A549 (cell line): ENCODE measurements around the gene CUX1. TPM values are rescaled to one million over a fixed set of nuclear protein-coding genes. Genes with fewer than 3 reads are reported as not detected.

Experiments used
- ATAC-seq, 2 experiments: fragments of 200-7000 bp in 1 of 2; fragments of >200 bp in 1 of 2; cut with Nextera tagmentation in 1 of 2; cut with Tn5 transposase in 1 of 2; 3 replicates each; pipeline versions ENCODE4 v1.8.0 to v1.9.1; 2018 to 2020; ENCODE audit warnings: mild to moderate bottlenecking in 1 of 2, moderate library complexity in 1 of 2
- CTCF ChIA-PET: fragments of 300-600 bp; sonication (Branson Sonifier 250); formaldehyde crosslinking; extraction: SDS; loops from one replicate; lab custom pipeline; 2021; ENCODE audit warnings: antibody characterized with exemption, inconsistent platforms; lab: Yijun Ruan, JAX
- POLR2A ChIA-PET: fragments of 350-600 bp; formaldehyde crosslinking; extraction: SDS; loops from one replicate; lab custom pipeline; 2021; ENCODE audit warnings: antibody characterized with exemption, inconsistent platforms; lab: Yijun Ruan, JAX
- DNase-seq, 2 experiments: peaks; one replicate each; pipeline versions ENCODE4 v3.0.0 to v3.0.0-alpha.2; 2011 to 2016; ENCODE audit warnings: low read depth in 1 of 2, low spot score in 1 of 2
- FAIRE-seq: peaks from 2 replicates; lab custom pipeline; 2011; peaks lifted over from hg19 to GRCh38; lab: Jason Lieb, UNC
- H3K27ac ChIP-seq, 2 experiments: fragments of >200 bp; sonication (Bioruptor Twin); formaldehyde crosslinking; 3 replicates each; pipeline ENCODE4 v1.5.1; 2016 to 2017
- H3K4me1 ChIP-seq: fragments of >200 bp; sonication (Bioruptor Twin); formaldehyde crosslinking; 3 replicates; pipeline ENCODE4 v1.6.1; 2016
- H3K4me2 ChIP-seq: fragments of >200 bp; sonication (Bioruptor Twin); formaldehyde crosslinking; 3 replicates; pipeline ENCODE4 v1.6.1; 2016
- H3K4me3 ChIP-seq: fragments of >200 bp; sonication (Bioruptor Twin); formaldehyde crosslinking; 3 replicates; pipeline ENCODE4 v1.5.1; 2016
- H3K9me3 ChIP-seq: fragments of >200 bp; sonication (Bioruptor Twin); formaldehyde crosslinking; 3 replicates; pipeline ENCODE4 v1.6.1; 2016
- BHLHE40 ChIP-seq: IDR thresholded peaks from 2 replicates; pipeline ENCODE4 v1.6.1; 2012; ENCODE audit warnings: low read depth, low read length, inconsistent platforms
- CBX8 ChIP-seq: fragments of 200-600 bp; sonication (generic); IDR thresholded peaks from 2 replicates; pipeline ENCODE4 v1.6.1; 2016
- CHD4 ChIP-seq: fragments of 200-600 bp; sonication (generic); IDR thresholded peaks from 2 replicates; pipeline ENCODE4 v1.6.1; 2016; ENCODE audit warnings: antibody characterized with exemption, mild to moderate bottlenecking, borderline replicate concordance
- EHMT2 ChIP-seq: fragments of 200-600 bp; sonication (generic); IDR thresholded peaks from 2 replicates; pipeline ENCODE4 v1.6.1; 2016; ENCODE audit warnings: antibody characterized with exemption, low read depth, mild to moderate bottlenecking, moderate library complexity
- ELK1 ChIP-seq: fragments of 150-350 bp; IDR thresholded peaks from 2 replicates; pipeline ENCODE4 v1.6.1; 2014; ENCODE audit warnings: low read depth, mild to moderate bottlenecking, low read length
- EP300 ChIP-seq, 2 experiments: fragments of >200 bp; sonication (Bioruptor Twin); formaldehyde crosslinking; IDR thresholded peaks; 2 replicates in 1 of 2; 3 replicates in 1 of 2; pipeline ENCODE4 v1.6.1; 2016 to 2017
- FOSB ChIP-seq: fragments of 250-450 bp; sonication (Bioruptor Pico); IDR thresholded peaks from 2 replicates; pipeline ENCODE4 v1.5.0; 2020; ENCODE audit warnings: mild to moderate bottlenecking, moderate library complexity
- FOSL2 ChIP-seq, 2 experiments: fragments of 450-650 bp in 1 of 2; fragments of >200 bp in 1 of 2; sonication (Bioruptor Twin) in 1 of 2; formaldehyde crosslinking; IDR thresholded peaks; 2 replicates each; pipeline versions ENCODE4 v1.5.0 to v1.6.1; 2016 to 2020; ENCODE audit warnings: mild to moderate bottlenecking in 1 of 2, moderate library complexity in 1 of 2
- FOXS1 ChIP-seq: fragments of 250-450 bp; sonication (Bioruptor Pico); IDR thresholded peaks from 2 replicates; pipeline ENCODE4 v1.5.0; 2020; ENCODE audit warnings: mild to moderate bottlenecking, moderate library complexity
- HDAC2 ChIP-seq: fragments of 200-600 bp; sonication (generic); IDR thresholded peaks from 2 replicates; pipeline ENCODE4 v1.6.1; 2016
- HEYL ChIP-seq: fragments of 250-450 bp; sonication (Bioruptor Pico); IDR thresholded peaks from 2 replicates; pipeline ENCODE4 v1.8.0; 2021; ENCODE audit warnings: mild to moderate bottlenecking, moderate library complexity
- HOXA7 ChIP-seq: fragments of 250-450 bp; sonication (Bioruptor Pico); IDR thresholded peaks from 2 replicates; pipeline ENCODE4 v1.5.0; 2020; ENCODE audit warnings: mild to moderate bottlenecking, moderate library complexity
- HOXB5 ChIP-seq: fragments of 250-450 bp; sonication (Bioruptor Pico); IDR thresholded peaks from 2 replicates; pipeline ENCODE4 v1.5.0; 2020; ENCODE audit warnings: mild to moderate bottlenecking, moderate library complexity
- JUNB ChIP-seq: fragments of >200 bp; sonication (Bioruptor Twin); formaldehyde crosslinking; IDR thresholded peaks from 2 replicates; pipeline ENCODE4 v1.6.1; 2016
- KDM1A ChIP-seq: fragments of 200-600 bp; sonication (generic); IDR thresholded peaks from 2 replicates; pipeline ENCODE4 v1.6.1; 2016; ENCODE audit warnings: low read depth, mild to moderate bottlenecking
- NPAS2 ChIP-seq: fragments of 250-450 bp; sonication (Bioruptor Pico); IDR thresholded peaks from 2 replicates; pipeline ENCODE4 v1.8.0; 2022; ENCODE audit warnings: mild to moderate bottlenecking, moderate library complexity, borderline replicate concordance
- NR3C1 ChIP-seq: fragments of >200 bp; sonication (Bioruptor Twin); formaldehyde crosslinking; IDR thresholded peaks from 3 replicates; pipeline ENCODE4 v1.6.1; 2017
- PHF8 ChIP-seq: fragments of 200-600 bp; sonication (generic); IDR thresholded peaks from 2 replicates; pipeline ENCODE4 v1.6.1; 2016; ENCODE audit warnings: low read depth, mild to moderate bottlenecking, antibody characterized with exemption, moderate library complexity, borderline replicate concordance
- POLR2AphosphoS2 ChIP-seq: conservative IDR thresholded peaks from 2 replicates; pipeline ENCODE4 v1.6.1; 2012; ENCODE audit warnings: low read length, improper control_type of control experiment, inconsistent platforms
- RAD21 ChIP-seq, 2 experiments: fragments of >200 bp in 1 of 2; sonication (Bioruptor Twin) in 1 of 2; formaldehyde crosslinking in 1 of 2; IDR thresholded peaks in 1 of 2; conservative IDR thresholded peaks in 1 of 2; 2 replicates in 1 of 2; 3 replicates in 1 of 2; pipeline ENCODE4 v1.6.1; 2012 to 2018; ENCODE audit warnings: inconsistent platforms in 1 of 2
- RARB ChIP-seq: fragments of 250-450 bp; sonication (Bioruptor Pico); IDR thresholded peaks from 2 replicates; pipeline ENCODE4 v1.8.0; 2021; ENCODE audit warnings: mild to moderate bottlenecking, moderate library complexity
- REST ChIP-seq: fragments of 200-600 bp; sonication (generic); IDR thresholded peaks from 2 replicates; pipeline ENCODE4 v1.6.1; 2016; ENCODE audit warnings: antibody characterized with exemption, mild to moderate bottlenecking, moderate library complexity
- RNF2 ChIP-seq: fragments of 200-600 bp; sonication (generic); IDR thresholded peaks from 2 replicates; pipeline ENCODE4 v1.6.1; 2016; ENCODE audit warnings: low read depth, mild to moderate bottlenecking, antibody characterized with exemption, moderate library complexity, borderline replicate concordance
- SREBF2 ChIP-seq: fragments of 450-650 bp; IDR thresholded peaks from 2 replicates; pipeline ENCODE4 v1.6.1; 2014; ENCODE audit warnings: mild to moderate bottlenecking, moderate library complexity
- USF2 ChIP-seq: fragments of 450-650 bp; IDR thresholded peaks from 2 replicates; pipeline ENCODE4 v1.6.1; 2014; ENCODE audit warnings: antibody characterized with exemption
- ZC3H11A ChIP-seq: fragments of 450-650 bp; IDR thresholded peaks from 2 replicates; pipeline ENCODE4 v1.6.1; 2014; ENCODE audit warnings: antibody characterized with exemption, mild to moderate bottlenecking
- ZFP36 ChIP-seq: fragments of 450-650 bp; IDR thresholded peaks from 2 replicates; pipeline ENCODE4 v1.6.1; 2014; ENCODE audit warnings: borderline replicate concordance; ENCODE audit not compliant: partially characterized antibody
- WGBS: methylation state at CpG from one replicate; pipeline ENCODE4 v1.1.6; 2017; ENCODE audit errors: missing lambda C conversion rate; 5-methylcytosine and 5-hydroxymethylcytosine counted together
- polyA plus RNA-seq, 4 experiments: library from polyadenylated mRNA; depleted of rRNA in 3 of 4; stranded (reverse); fragments of >200 nt; fragmentation: RNase III in 1 of 4; extraction: RNeasy Plus Mini Kit Qiagen cat#74134 plus additional on column Dnase treatment in 1 of 4; gene quantifications; 2 replicates in 3 of 4; 3 replicates in 1 of 4; pipeline ENCODE4 v1.2.3, GENCODE V29; 2011 to 2017

CUX1 gene
- polyA plus RNA-seq, 2 of the 4 experiments (the other 2 are of a cell fraction), result 32.7 to 33.4 TPM

GRCh38 chr7:102061354-102061945 lies 244.0 kb downstream of the CUX1 start:
- FAIRE-seq, result no peak

GRCh38 chr7:102061981-102062390 lies 244.6 kb downstream of the CUX1 start:
- 0 out of 3 replicates have a peak, but pooled peaks cover 5% of the 10 kb centered on the region for H3K9me3 ChIP-seq
- peaks cover 38% of the 10 kb centered on the region for H3K4me1 ChIP-seq
- H3K4me2 ChIP-seq, result no peak overlapping the region
- ChIA-PET POLR2A (no interaction called here), CTCF (interaction anchor here (1.3 kb wide), 1 partner anchor 206 kb away, joined by 3 read pairs; no protein-coding TSS in a partner anchor)
- FAIRE-seq (no peak), ATAC-seq (no peak), DNase-seq (peak in 1 of 2 experiments; percentile 38)
- H3K27ac ChIP-seq, result peak overlapping the region; percentile 39 to 81; a peak in 4 of 6 replicates
- no peak for TF ChIP-seq EP300 (IDR thresholded peaks at IDR 0.05)
- TF ChIP-seq REST, result no peak
- TF ChIP-seq ZC3H11A, result no peak
- TF ChIP-seq FOSB (CRISPR knock-in tag), result no peak
- no peak for TF ChIP-seq HDAC2
- TF ChIP-seq NR3C1, result no peak
- no peak for TF ChIP-seq POLR2AphosphoS2
- no peak for TF ChIP-seq BHLHE40
- TF ChIP-seq EHMT2, result no peak
- TF ChIP-seq RAD21 (conservative IDR thresholded peaks at IDR 0.05 in 1 of 2, IDR thresholded peaks at IDR 0.05 in 1 of 2), result no peak
- no peak for TF ChIP-seq ZFP36
- TF ChIP-seq RNF2, result no peak
- no peak for TF ChIP-seq HEYL (CRISPR knock-in tag)
- TF ChIP-seq NPAS2, result no peak
- TF ChIP-seq JUNB, result no peak
- no peak for TF ChIP-seq ELK1
- no peak for TF ChIP-seq HOXA7 (CRISPR knock-in tag)
- 86% methylated on average over 8 of the region's 8 CpGs for WGBS
- no peak overlapping the region for H3K4me3 ChIP-seq

More at GRCh38 chr7:102061354-102061945, 244.0 kb downstream of the CUX1 start:
- CTCF ChIA-PET, result interaction anchor here (1.3 kb wide), 1 partner anchor 205 kb away, joined by 3 read pairs; no protein-coding TSS in a partner anchor
- no peak for DNase-seq
- Histone ChIP-seq H3K4me1 (peaks cover 38% of the 10 kb centered on the region), H3K9me3 (peaks cover 5% of the 10 kb centered on the region; the same call in 1 of the 3 replicates), H3K27ac (peak overlapping the region; percentile 39 to 81; a peak in 4 of 6 replicates)
- POLR2A ChIA-PET, result no interaction called here
- 91% methylated on average over 10 of the region's 11 CpGs for WGBS
- TF ChIP-seq FOXS1 (CRISPR knock-in tag) (no peak), USF2 (no peak), KDM1A (no peak), PHF8 (no peak), SREBF2 (no peak), RARB (no peak), HOXB5 (CRISPR knock-in tag) (no peak), CHD4 (no peak), REST (no peak), JUNB (no peak), CBX8 (no peak), FOSL2 (IDR thresholded peaks at IDR 0.05) (no peak), FOSL2 (CRISPR knock-in tag; IDR thresholded peaks at IDR 0.05) (no peak)
- TF ChIP-seq, all 56 proteins: peak for 0
- Histone ChIP-seq H3K4me2 (no peak overlapping the region), H3K4me3 (no peak overlapping the region)
- ATAC-seq, result no peak
